Muscle of back (tissue), 11 donors: Measurements from ENCODE around the gene TMCO6. TPM values are rescaled to one million over a fixed set of nuclear protein-coding genes. Genes with fewer than 3 reads are reported as not detected.
"Not testable (repeated sequence)": the region's sequence is repeated elsewhere in the genome, so short reads cannot be mapped to it uniquely, and the experiment has no call there.

Experiments
- DNase-seq, 3 donors: peaks; one replicate each; pipeline versions ENCODE4 v3.0.0 to v3.0.0-alpha.2; 2013
- polyA plus RNA-seq, 10 donors: library from polyadenylated mRNA; unstranded; fragments of 120-200 nt; gene quantifications; one replicate each; pipeline ENCODE4 v1.2.1, GENCODE V29; 2013; ENCODE audit not compliant: insufficient read length in 10 of 10

Gene TMCO6
- polyA plus RNA-seq, 10 donors = 5.2 to 12.4 (median 8.1) TPM

DNA sequence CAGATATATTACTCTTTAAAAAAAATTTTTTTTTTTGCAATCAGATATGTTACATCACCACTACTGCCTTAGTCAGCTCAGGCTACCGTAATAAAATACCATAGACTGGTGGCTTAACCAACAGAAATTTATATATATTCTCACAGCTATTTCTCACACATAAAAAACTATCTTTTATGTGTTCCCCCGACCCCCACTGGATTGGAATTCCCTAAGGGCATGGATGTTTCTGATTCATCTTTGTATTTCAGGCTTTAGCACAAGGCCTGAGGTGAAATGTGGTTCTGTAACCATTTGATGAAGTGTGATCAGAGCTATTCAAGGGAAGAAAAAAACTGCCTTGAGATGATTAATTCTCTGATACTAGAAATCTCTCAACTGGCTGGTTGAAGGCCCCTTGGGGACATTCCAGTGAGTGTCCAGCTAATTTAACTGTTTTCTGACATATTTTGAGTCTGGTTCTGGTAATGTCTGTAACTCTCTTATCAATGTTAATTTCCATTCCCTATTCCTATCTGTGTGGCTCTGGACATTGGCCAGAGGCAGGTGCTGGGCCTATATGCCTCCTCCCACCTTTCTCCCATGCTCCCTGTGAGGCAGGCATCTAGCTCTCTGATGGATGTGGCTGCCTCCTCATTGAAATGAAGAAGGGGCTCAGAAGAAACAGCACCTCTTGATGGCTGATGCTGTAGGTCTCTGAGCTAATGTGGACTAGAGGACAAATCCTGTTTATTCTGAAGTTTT lies 8.8 kb upstream of the TMCO6 start:
- DNase-seq = no peak

DNA sequence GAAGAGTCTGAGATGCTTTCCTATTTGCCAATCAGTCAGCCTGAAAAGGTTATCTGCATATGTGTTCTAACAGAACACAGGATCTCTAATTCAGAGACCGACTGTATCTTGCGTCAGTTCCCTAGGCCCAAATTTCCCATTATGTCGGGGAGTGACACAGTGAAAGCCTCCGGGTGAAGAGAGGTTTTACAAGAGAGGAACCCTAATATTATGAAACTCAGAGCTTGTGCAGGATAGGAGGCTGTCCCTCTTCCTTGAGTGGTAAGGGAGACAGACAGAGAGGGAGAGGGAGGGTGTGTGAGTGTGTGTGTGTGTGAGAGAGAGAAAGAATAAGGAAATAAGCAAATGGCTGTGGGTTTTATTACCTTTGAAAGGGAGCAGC lies 8.2 kb upstream of the TMCO6 start:
- no peak for DNase-seq

DNA sequence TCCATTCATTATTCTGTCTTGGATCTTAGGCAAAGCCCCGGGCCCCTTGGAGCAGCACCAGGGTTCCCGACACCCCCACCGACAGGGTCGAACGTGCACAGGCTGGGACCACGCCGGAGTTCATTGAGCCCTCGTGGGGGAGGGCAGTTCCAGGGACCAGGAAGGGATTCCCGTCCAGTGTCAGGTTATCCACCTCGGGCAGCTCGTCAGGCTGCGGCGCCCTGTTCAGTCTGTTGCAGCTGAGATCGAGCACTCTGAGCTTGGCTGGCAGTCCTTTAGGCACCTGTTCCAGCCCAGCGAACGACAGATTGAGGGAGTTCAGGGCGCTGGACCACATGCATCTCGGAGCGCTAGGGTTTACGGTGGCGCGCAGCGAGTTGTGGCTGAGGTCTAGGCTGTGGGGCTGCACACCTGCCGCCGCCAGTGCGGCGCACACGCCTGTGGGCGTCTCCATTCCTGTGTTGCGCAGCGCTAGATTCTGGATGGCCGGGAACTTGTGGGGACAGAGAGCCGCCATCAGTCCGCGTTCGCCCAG lies 7.4 kb upstream of the TMCO6 start:
- DNase-seq = no peak

DNA sequence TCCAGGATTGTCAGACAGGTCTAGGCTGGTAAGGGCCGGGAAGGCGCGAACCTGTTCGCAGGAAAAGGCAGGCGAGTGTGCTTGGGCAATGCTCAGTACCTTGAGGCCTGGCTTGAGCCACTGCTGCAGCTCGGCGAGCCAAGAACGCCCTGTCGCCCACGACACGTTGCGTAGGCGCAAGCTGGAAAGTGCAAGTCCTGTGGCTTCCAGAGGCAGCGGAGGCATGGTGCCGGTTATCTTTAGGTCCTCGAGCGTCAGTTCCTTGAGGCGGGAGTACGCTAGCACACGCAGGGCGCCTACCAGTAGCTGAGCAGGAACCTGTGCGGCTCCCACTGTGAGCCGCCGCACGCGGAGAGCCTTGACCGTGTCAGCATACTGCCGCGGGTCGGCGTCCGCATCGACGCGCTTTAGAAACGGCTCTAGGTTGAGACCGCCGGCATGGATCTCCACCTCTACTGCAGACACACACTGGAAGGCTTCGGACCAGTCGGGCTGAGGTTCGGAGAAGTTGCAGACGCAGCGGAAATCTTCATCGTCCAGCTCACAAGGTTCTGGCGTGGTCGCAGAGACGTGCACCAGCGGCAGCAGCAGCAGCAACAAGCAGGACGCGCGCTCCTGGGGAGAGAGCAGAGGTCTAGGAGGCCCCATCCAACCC lies 6.8 kb upstream of the TMCO6 start:
- DNase-seq = peak; percentile 12 to 77 (median 41)

DNA sequence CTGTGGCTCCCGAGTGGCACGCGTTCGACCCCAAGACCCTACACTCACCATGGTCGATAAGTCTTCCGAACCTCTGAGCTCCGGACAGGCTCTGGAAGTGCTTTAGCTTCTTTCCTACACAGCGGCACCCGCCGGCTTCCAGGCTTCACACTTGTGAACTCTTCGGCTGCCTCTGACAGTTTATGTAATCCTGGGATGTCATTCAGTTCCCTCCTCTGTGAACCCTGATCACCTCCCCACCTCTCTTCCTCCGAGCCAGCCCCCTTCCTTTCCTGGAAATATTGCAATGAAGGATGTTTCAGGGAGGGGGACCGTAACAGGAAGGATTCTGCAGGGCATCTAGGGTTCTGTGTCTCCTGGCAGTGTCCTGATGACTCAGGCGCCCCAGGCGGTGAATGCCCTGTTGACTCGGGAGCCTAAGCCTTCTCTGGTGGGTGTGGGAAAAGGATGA lies 6.2 kb upstream of the TMCO6 start, which contains the start of gene CD14:
CD14 (minus strand) TSS at position 155 of the 451 bp plus-strand sequence; CDS start at position 51, 104 bp downstream.
- peak in 2 of 3 donors; percentile 11 to 40 for DNase-seq

DNA sequence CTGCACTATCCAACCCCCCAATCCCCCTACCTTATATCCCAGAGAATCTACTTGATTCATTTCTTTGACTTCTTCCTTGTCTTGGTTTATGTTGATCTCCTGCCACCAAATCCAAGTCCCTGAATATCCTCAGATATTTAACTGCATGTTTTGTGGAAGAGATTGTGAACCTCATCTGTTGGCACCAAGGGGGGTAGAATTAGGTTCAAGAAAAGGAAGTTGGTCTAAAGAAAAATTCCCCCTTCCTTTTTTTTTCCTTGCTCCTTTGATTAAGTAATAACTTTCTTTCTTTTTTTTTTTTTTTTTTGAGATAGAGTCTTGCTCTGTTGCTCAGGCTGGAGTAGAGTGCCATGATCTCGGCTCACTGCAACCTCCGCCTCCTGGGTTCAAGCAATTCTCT lies 5.8 kb upstream of the TMCO6 start:
- no peak for DNase-seq

DNA sequence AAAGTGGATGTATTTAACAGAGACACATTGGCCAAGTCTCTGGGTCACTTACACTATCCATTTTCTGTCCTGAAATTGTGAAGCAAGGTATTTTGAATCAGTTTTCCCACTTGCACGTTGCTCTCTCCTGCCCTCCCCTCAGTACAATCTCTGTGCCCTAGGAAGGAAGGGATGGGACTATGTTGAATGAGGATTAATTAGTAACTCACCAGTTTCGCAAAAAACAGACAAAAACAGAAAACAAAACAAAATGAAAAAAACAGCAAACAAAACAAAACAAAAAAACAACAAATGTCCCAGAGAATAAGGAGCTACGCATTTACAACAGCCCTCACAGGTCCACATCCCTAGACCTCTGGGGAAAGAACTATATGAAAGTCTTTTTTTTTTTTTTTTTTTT lies 5.1 kb upstream of the TMCO6 start:
- DNase-seq = no peak

DNA sequence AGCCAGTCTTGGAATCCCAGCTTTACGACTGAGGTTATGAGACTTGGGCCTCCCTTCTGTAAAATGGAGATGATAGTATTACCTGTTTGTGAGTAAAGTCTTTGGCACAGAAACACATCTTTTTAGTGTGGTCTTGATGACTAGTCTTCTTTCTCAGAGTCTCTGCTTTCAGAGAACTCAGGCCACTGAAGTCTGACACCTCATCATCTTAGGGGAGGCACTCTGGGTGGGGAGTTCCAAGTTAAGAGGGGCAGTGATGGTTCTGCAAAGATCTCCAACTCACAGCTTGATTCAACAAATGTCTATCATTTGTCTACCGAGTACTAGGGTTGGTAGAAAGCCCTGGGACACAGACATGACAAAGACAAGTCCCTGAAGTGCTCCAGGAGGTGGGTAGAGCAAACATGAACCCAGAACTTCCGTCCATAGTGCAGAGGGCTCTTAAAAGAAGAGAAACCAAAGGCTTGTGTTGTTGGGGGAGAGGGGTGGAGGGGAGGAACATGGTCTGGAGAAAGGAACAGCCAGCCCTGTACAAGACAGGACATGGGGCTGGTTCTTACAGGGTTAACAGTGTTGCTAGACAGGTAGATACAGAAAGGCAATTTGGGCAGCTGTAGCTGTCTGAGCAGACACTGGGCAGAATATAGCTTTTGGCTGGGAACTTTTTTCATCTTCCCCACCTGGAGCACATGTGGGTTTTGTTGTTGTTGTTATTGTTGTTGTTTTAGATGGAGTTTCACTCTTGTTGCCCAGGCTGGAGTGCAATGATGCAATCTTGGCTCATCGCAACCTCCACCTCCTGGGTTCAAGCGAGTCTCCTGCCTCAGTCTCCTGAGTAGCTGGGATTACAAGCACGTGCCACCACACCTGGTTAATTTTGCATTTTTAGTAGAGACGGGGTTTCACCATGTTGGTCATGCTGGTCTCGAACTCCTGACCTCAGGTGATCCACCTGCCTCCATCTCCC lies 3.7 kb upstream of the TMCO6 start:
- DNase-seq = no peak

DNA sequence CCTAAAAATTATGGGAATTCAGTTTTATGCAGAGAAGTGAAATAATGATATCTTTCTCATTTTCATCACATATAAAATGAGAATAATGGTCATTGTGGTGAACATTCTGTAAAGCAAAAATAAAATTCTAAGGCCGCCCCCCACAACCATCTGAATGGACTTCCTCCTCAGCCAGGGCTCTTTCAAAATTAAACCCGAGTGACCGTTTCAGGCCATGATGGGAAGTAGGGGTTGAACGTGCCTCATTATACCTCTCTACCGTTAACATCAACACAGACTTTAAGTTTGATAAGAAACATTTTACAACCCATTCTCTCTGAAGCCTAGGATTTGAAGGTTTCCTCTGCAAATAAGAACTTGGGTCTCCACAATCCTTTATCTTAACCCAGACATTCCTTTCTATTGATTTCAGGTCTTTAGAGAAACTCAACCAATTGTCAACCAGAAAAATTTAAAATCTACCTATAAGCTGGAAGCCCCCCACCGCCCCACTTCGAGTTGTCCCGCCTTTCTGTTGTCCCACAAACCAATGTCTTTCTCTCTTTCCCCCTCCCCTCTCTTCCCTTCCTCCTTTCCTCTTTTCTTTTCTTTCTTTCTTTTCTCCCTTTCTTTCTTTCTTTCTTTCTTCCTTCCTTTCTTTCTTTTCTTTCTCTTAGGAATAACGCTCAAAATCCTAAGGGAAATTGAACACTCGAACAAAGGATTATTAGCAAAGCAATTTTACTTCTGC lies 1.7 kb upstream of the TMCO6 start:
- DNase-seq = no peak

DNA sequence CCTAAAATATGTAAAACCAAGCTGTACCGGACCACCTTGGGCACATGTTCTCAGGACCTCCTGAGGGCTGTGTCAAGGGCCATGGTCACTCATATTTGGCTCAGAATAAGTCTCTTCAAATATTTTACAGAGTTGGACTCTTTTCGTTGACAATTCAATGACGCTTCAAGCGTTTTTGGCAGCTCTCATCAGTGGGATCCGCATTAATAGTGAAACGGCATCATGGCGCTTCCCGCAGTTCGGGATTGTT lies 428 bp upstream of the TMCO6 start:
- DNase-seq = not testable (repeated sequence)

DNA sequence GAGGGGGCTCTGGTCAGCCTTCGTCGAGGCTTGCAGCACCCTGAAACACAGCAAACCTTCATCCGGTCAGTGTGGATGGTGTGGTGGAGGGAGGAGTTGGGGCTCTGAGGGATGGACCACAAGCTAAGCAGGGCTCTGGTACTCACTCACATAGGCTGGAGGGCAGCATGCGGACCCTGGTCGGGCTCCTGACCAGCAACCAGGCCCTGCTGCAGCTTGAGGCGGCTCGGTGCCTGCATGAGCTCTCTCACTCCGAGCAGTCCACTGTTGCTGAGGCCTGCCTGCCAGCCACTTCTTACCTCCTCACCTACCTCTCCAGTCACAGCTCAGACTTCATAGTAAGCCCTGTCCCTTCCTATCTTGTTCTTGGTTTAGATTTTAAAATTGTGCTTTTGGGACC lies 2.5 kb downstream of the TMCO6 start:
- no peak for DNase-seq

DNA sequence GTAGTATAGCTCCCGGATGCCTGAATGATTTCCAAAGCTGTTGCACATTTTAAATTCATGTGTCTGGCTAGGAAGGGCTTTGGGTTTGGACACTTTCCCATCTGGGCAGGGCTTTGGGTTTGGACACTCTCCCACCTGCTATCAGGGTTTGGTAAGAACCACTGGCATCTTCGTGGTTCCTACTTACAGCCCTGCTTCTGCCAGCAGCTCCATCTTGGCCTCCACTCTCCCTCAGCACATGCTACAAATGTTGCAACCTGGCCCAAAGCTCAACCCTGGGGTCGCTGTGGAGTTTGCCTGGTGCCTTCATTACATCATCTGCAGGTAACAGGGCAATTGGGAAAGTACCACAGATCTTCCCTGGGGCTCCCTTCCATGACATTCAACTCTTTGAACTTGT lies 3.5 kb downstream of the TMCO6 start:
- DNase-seq = no peak

DNA sequence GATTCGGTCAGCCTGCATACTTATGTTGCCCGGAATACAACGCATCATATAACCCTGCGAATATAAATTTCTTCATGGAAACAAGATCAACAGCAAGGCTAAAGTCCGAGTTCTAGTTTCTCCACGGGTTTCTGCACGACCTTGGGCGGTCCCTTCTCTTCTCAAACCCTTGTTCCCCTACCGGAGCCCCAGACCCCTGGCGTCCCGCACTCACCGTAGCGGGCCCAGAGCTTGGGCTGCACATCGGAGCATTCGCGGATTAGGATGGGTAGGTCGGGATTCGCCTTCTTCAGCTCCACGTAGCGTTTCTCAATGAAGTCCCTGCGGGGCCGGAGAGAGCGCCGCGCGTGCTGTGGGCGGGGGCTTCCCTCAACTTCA lies 7.8 kb downstream of the TMCO6 start:
- no peak for DNase-seq

DNA sequence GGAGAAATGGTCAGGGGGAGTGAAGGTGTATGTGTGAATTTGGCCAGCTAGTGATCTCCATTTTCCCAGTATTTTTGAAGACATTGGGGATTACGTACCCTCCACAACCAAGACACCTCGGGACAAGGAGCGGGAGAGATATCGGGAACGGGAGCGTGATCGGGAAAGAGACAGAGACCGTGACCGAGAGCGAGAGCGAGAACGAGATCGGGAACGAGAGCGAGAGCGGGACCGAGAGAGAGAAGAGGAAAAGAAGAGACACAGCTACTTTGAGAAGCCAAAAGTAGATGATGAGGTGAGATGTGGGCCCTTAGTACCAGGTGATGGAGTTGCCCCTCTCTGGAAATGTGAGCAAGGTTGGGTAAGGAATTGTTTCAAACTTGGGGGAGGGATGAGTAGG lies 19.6 kb downstream of the TMCO6 start:
- no peak for DNase-seq

DNA sequence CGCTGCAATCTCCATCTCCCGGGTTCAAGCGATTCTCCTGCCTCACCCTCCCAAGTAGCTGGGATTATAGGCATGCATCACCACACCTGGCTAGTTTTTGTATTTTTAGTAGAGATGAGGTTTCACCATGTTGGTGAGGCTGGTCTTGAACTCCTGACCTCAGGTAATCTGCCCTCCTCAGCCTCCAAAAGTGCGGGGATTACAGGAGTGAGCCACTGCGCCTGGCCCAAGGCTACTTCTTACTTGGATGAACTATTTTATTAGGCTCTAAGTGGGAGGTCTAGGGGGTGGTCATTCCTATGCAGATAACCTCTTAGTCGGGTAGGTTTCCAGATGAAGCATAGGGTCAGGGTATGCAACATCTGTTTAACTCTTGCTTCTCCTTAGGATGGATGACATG lies 21.1 kb downstream of the TMCO6 start:
- DNase-seq = not testable (repeated sequence)

DNA sequence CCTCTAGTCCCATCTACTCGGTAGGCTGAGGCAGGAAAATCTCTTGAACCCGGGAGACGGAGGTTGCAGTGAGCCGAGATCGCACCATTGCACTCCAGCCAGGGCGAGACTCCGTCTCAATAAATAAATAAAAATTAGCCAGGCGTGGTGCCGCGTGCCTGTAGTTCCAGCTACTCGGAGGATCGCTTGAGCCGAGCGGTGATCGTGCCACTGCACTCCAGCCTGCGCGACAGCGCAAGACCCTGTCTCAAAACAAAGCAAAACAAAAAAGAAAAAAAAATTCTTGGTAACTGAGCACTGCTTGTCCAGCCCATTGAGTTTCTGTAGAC lies 24.7 kb downstream of the TMCO6 start:
- no peak for DNase-seq

DNA sequence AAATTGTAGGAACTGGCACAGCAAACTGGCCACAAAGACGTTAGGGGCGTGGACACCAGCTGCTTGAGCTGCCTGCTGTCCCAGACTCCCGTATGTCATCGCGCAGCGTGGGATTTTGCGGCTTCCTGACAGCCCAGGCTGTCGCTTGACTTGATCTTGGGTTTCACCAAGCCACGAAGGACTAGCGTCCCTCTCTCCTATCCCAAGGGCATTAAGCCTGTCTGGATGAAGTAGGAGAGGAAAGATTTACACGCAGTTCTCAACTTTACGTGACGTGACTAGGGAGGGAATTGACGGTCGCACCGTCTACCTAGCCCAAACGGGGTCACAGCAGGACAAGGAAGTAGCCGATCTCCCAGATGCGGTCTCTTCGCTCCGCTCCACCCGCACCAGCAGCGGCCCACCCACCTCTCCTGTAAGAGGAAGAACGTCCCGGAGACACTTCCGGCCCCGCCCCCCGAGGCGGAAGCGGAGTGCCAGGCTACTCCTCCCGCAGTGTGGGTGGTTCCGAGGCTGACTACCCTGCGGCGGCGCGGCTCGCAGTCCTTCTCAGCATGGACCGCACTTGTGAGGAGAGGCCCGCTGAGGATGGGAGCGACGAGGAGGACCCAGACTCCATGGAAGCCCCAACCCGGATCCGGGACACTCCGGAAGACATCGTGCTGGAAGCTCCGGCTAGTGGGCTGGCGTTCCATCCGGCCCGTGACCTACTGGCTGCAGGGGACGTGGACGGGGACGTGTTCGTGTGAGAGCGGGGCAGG lies 25.3 kb downstream of the TMCO6 start, which contains the start of gene WDR55:
WDR55 (plus strand) TSS at position 546 of the 761 bp plus-strand sequence; CDS start at position 555, 9 bp downstream.
- peak; percentile 90 to 97 (median 94) for DNase-seq

DNA sequence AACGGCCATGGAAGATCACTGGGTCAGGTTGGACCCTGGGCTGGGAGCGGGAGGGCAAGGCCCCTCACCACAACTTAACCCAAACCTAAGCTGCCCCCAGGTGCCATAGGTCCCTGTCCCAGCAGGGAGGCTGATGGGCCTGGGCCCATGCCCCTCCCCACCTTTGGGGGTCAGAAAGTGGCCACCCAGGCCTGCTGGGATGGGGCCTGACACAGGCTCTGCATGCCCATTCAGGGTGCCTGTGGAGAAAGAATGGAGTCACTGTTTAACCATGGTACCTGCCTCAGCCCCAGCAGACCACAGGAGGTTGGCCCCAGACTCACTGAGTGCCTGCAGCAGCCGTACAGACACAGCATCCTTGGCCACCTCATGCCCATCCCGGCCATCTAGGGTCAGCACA lies 31.8 kb downstream of the TMCO6 start:
- DNase-seq = not testable (repeated sequence)

DNA sequence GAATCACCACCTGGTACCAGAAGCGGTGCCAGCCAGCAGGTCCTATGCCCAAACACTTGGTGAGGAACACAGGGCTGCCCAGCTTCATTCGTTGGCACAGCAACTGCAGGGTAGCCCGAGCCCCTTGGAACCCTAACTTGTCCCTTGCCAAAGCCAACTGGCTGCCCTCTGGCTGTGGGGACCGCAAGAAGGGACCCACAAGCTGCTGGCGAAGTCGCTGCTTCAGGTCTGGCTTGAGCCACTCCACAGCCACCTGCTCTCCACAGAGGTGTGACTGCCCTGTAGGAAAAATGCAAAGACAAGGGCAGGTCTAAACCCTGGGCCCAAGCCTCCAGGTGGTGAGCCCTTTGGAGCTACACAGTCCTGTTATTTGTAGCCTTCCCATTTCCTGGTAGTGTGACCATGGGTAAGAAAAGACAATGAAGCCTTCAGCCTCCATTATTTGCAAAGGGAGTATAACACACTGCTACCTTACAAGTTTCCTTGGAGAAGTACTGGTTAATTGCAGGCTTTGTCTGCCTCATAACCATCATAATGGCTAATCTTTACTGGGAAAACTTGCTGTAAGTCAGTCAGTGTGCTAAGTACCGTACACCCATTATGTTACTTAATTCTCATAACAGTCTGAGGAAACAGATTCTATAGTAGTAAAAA lies 32.3 kb downstream of the TMCO6 start:
- DNase-seq = no peak
